Measurements from ENCODE around the gene JAZF1.

DNA sequence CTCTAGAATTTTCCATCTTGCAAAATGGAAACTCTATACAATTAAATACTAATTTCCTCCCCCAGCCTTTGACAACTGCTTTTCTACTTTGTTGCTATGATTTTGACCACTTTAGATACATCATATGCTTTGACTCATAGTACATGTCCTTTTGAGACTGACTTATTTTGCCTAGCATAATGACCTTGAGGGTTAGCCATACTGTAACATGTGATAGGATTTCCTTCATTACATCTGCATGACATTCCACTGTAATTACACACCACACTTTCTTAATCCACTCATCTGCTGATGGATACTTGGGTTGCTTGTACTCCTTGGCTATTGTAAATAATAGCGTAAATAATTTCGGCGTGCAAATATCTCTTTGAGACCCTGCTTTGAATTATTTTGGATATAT, 127.7 kb downstream of the JAZF1 start:
- TF ChIP-seq, protein P1, sequence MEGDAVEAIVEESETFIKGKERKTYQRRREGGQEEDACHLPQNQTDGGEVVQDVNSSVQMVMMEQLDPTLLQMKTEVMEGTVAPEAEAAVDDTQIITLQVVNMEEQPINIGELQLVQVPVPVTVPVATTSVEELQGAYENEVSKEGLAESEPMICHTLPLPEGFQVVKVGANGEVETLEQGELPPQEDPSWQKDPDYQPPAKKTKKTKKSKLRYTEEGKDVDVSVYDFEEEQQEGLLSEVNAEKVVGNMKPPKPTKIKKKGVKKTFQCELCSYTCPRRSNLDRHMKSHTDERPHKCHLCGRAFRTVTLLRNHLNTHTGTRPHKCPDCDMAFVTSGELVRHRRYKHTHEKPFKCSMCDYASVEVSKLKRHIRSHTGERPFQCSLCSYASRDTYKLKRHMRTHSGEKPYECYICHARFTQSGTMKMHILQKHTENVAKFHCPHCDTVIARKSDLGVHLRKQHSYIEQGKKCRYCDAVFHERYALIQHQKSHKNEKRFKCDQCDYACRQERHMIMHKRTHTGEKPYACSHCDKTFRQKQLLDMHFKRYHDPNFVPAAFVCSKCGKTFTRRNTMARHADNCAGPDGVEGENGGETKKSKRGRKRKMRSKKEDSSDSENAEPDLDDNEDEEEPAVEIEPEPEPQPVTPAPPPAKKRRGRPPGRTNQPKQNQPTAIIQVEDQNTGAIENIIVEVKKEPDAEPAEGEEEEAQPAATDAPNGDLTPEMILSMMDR (IDR thresholded peaks at IDR 0.05), result no peak
- no peak for TF ChIP-seq POLR2A (IDR thresholded peaks at IDR 0.05)

All from breast epithelium (tissue), 3 donors.